Adipocyte (in vitro differentiated cells): Measurements from ENCODE around the gene TLK2.
A peak's percentile ranks its signal among the peaks of the same experiment; 100 is the strongest.

Source experiments
- DNase-seq: peaks from one replicate; pipeline ENCODE4 v3.0.0-alpha.2; 2015; ENCODE audit warnings: low read depth
- H3K27me3 ChIP-seq: replicated peaks from 2 replicates; pipeline ENCODE4 v1.7.0; 2013; ENCODE audit warnings: mild to moderate bottlenecking, low read length, moderate library complexity; ENCODE audit not compliant: control insufficient read depth, insufficient read depth
- H3K36me3 ChIP-seq: 2 replicates; pipeline ENCODE4 v1.7.0; 2013; ENCODE audit warnings: low read length, mild to moderate bottlenecking, moderate library complexity; ENCODE audit not compliant: control insufficient read depth, insufficient read depth, severe bottlenecking
- H3K4me1 ChIP-seq: 2 replicates; pipeline ENCODE4 v1.7.0; 2013; ENCODE audit warnings: mild to moderate bottlenecking, low read length, moderate library complexity; ENCODE audit not compliant: control insufficient read depth, insufficient read depth
- H3K4me3 ChIP-seq: 2 replicates; pipeline ENCODE4 v1.7.0; 2013; ENCODE audit warnings: mild to moderate bottlenecking, low read length, moderate library complexity
- H3K9ac ChIP-seq: 2 replicates; pipeline ENCODE4 v1.7.0; 2013; ENCODE audit warnings: mild to moderate bottlenecking, low read length, moderate library complexity
- H3K9me3 ChIP-seq: 2 replicates; pipeline ENCODE4 v1.7.0; 2013; ENCODE audit warnings: mild to moderate bottlenecking, low read length, moderate library complexity; ENCODE audit not compliant: control insufficient read depth

Gene TLK2

GRCh38 chr17:62631936-62632924, 153.6 kb downstream of the TLK2 start:
- Histone ChIP-seq H3K9ac (no peak overlapping the region), H3K27me3 (no peaks in the 10 kb centered on the region), H3K4me3 (no peak overlapping the region), H3K4me1 (peaks cover 35% of the 10 kb centered on the region), H3K36me3 (no peaks in the 10 kb centered on the region), H3K9me3 (no peaks in the 10 kb centered on the region)
- DNase-seq, result no peak

- no peak for DNase-seq
- H3K9ac ChIP-seq, result no peak overlapping the region
- H3K4me1 ChIP-seq, result peaks cover 8% of the 10 kb centered on the region
- H3K27me3 ChIP-seq, result no peaks in the 10 kb centered on the region
- no peak overlapping the region for H3K4me3 ChIP-seq
- H3K9me3 ChIP-seq, result no peaks in the 10 kb centered on the region
- H3K36me3 ChIP-seq, result no peaks in the 10 kb centered on the region
Observed at GRCh38 chr17:62637809-62638208, 159.2 kb downstream of the TLK2 start.

GRCh38 chr17:62641153-62641552, 162.5 kb downstream of the TLK2 start:
- no peaks in the 10 kb centered on the region for H3K36me3 ChIP-seq
- H3K4me3 ChIP-seq, result no peak overlapping the region
- no peak overlapping the region for H3K9ac ChIP-seq
- DNase-seq, result no peak
- H3K9me3 ChIP-seq, result no peaks in the 10 kb centered on the region
- H3K4me1 ChIP-seq, result no peaks in the 10 kb centered on the region
- no peaks in the 10 kb centered on the region for H3K27me3 ChIP-seq

GRCh38 chr17:62641951-62642350, 163.3 kb downstream of the TLK2 start:
- H3K9ac ChIP-seq, result no peak overlapping the region
- no peaks in the 10 kb centered on the region for H3K4me1 ChIP-seq
- H3K27me3 ChIP-seq, result no peaks in the 10 kb centered on the region
- H3K4me3 ChIP-seq, result no peak overlapping the region
- no peaks in the 10 kb centered on the region for H3K9me3 ChIP-seq
- peaks cover 3% of the 10 kb centered on the region for H3K36me3 ChIP-seq
- DNase-seq, result no peak

- Histone ChIP-seq H3K36me3 (peaks cover 3% of the 10 kb centered on the region), H3K9ac (no peak overlapping the region), H3K27me3 (no peaks in the 10 kb centered on the region), H3K9me3 (no peaks in the 10 kb centered on the region), H3K4me1 (peaks cover 4% of the 10 kb centered on the region), H3K4me3 (no peak overlapping the region)
- no peak for DNase-seq
Observed at GRCh38 chr17:62643496-62643895, 164.9 kb downstream of the TLK2 start.

- H3K36me3 ChIP-seq, result peaks cover 3% of the 10 kb centered on the region
- no peaks in the 10 kb centered on the region for H3K9me3 ChIP-seq
- DNase-seq, result no peak
- no peaks in the 10 kb centered on the region for H3K27me3 ChIP-seq
- H3K4me3 ChIP-seq, result no peak overlapping the region
- H3K9ac ChIP-seq, result no peak overlapping the region
- H3K4me1 ChIP-seq, result peaks cover 12% of the 10 kb centered on the region
Observed at GRCh38 chr17:62644487-62645173, 166.0 kb downstream of the TLK2 start.

GRCh38 chr17:62648251-62648955, 169.8 kb downstream of the TLK2 start:
- no peaks in the 10 kb centered on the region for H3K9me3 ChIP-seq
- H3K27me3 ChIP-seq, result no peaks in the 10 kb centered on the region
- peak; percentile 28 for DNase-seq
- peak overlapping the region; percentile 17 for H3K9ac ChIP-seq
- peaks cover 20% of the 10 kb centered on the region for H3K4me1 ChIP-seq
- peaks cover 3% of the 10 kb centered on the region for H3K36me3 ChIP-seq
- H3K4me3 ChIP-seq, result no peak overlapping the region

GRCh38 chr17:62648956-62649294, 170.3 kb downstream of the TLK2 start:
- Histone ChIP-seq H3K9me3 (no peaks in the 10 kb centered on the region), H3K9ac (peak overlapping the region; percentile 17)
- no peak for DNase-seq

GRCh38 chr17:62649570-62649969, 170.9 kb downstream of the TLK2 start:
- Histone ChIP-seq H3K36me3 (peaks cover 3% of the 10 kb centered on the region), H3K9ac (no peak overlapping the region), H3K27me3 (no peaks in the 10 kb centered on the region), H3K4me3 (no peak overlapping the region), H3K9me3 (no peaks in the 10 kb centered on the region), H3K4me1 (peaks cover 31% of the 10 kb centered on the region)
- DNase-seq, result no peak

More at GRCh38 chr17:62648956-62649294, 170.3 kb downstream of the TLK2 start:
- no peak overlapping the region for H3K4me3 ChIP-seq
- H3K4me1 ChIP-seq, result peaks cover 25% of the 10 kb centered on the region
- H3K36me3 ChIP-seq, result peaks cover 3% of the 10 kb centered on the region
- no peaks in the 10 kb centered on the region for H3K27me3 ChIP-seq

GRCh38 chr17:62650587-62650986, 172.0 kb downstream of the TLK2 start:
- Histone ChIP-seq H3K9ac (no peak overlapping the region), H3K36me3 (peaks cover 3% of the 10 kb centered on the region), H3K9me3 (no peaks in the 10 kb centered on the region), H3K27me3 (no peaks in the 10 kb centered on the region), H3K4me1 (peaks cover 35% of the 10 kb centered on the region), H3K4me3 (no peak overlapping the region)
- DNase-seq, result no peak
